Right kidney (tissue), 1 donor: Measurements from ENCODE around the gene CLSTN2.

Experiments
- DNase-seq: peaks from one replicate; pipeline ENCODE4 v3.0.0-alpha.2; 2016

CLSTN2 gene

GRCh38 chr3:140559546-140559945 lies 624.6 kb downstream of the CLSTN2 start:
- no peak for DNase-seq

- DNase-seq = no peak
Observed at GRCh38 chr3:140563206-140563760, 628.3 kb downstream of the CLSTN2 start.

- no peak for DNase-seq
Observed at GRCh38 chr3:140568131-140568530, 633.1 kb downstream of the CLSTN2 start.

- no peak for DNase-seq
Observed at GRCh38 chr3:140568842-140569520, 634.0 kb downstream of the CLSTN2 start.

GRCh38 chr3:140570602-140571001 lies 635.6 kb downstream of the CLSTN2 start:
- DNase-seq = no peak

- DNase-seq = no peak
Observed at GRCh38 chr3:140571836-140572235, 636.9 kb downstream of the CLSTN2 start.

- DNase-seq = no peak
Observed at GRCh38 chr3:140572334-140572733, 637.3 kb downstream of the CLSTN2 start.

- DNase-seq = no peak
Observed at GRCh38 chr3:140573011-140573410, 638.0 kb downstream of the CLSTN2 start.

GRCh38 chr3:140574375-140574774 lies 639.4 kb downstream of the CLSTN2 start:
- DNase-seq = no peak

GRCh38 chr3:140576449-140576848 lies 641.5 kb downstream of the CLSTN2 start:
- no peak for DNase-seq

- DNase-seq = no peak
Observed at GRCh38 chr3:140577911-140578310, 642.9 kb downstream of the CLSTN2 start.

GRCh38 chr3:140579260-140579659 lies 644.3 kb downstream of the CLSTN2 start:
- DNase-seq = no peak

- no peak for DNase-seq
Observed at GRCh38 chr3:140580746-140581145, 645.8 kb downstream of the CLSTN2 start.

GRCh38 chr3:140584549-140584948 lies 649.6 kb downstream of the CLSTN2 start:
- DNase-seq = no peak

GRCh38 chr3:140585828-140586227 lies 650.8 kb downstream of the CLSTN2 start:
- no peak for DNase-seq

- DNase-seq = no peak
Observed at GRCh38 chr3:140586311-140586710, 651.3 kb downstream of the CLSTN2 start.

GRCh38 chr3:140588558-140588957 lies 653.6 kb downstream of the CLSTN2 start:
- no peak for DNase-seq

GRCh38 chr3:140593766-140594165 lies 658.8 kb downstream of the CLSTN2 start:
- no peak for DNase-seq

- no peak for DNase-seq
Observed at GRCh38 chr3:140595295-140595694, 660.3 kb downstream of the CLSTN2 start.

- no peak for DNase-seq
Observed at GRCh38 chr3:140597364-140597763, 662.4 kb downstream of the CLSTN2 start.

- no peak for DNase-seq
Observed at GRCh38 chr3:140597792-140598191, 662.8 kb downstream of the CLSTN2 start.

GRCh38 chr3:140599009-140599408 lies 664.0 kb downstream of the CLSTN2 start:
- no peak for DNase-seq

- no peak for DNase-seq
Observed at GRCh38 chr3:140599496-140599895, 664.5 kb downstream of the CLSTN2 start.

GRCh38 chr3:140601881-140602280 lies 666.9 kb downstream of the CLSTN2 start:
- no peak for DNase-seq

- DNase-seq = no peak
Observed at GRCh38 chr3:140602781-140603180, 667.8 kb downstream of the CLSTN2 start.
